Mucosa of stomach (tissue), 1 donor: Measurements from ENCODE around the gene RPL7A.
"Not testable (repeated sequence)": the region's sequence is repeated elsewhere in the genome, so short reads cannot be mapped to it uniquely, and the experiment has no call there.

Source experiments
- H3K27me3 ChIP-seq: one replicate; pipeline ENCODE4 v1.7.0; 2013; ENCODE audit warnings: mild to moderate bottlenecking, low read length; ENCODE audit not compliant: control insufficient read depth, insufficient read depth
- H3K36me3 ChIP-seq: one replicate; pipeline ENCODE4 v1.7.0; 2013; ENCODE audit warnings: low read length; ENCODE audit not compliant: control insufficient read depth, insufficient read depth
- H3K4me1 ChIP-seq: one replicate; pipeline ENCODE4 v1.7.0; 2013; ENCODE audit warnings: mild to moderate bottlenecking, low read length; ENCODE audit not compliant: control insufficient read depth, insufficient read depth
- H3K4me3 ChIP-seq: one replicate; pipeline ENCODE4 v1.7.0; 2013; ENCODE audit warnings: low read length
- H3K9ac ChIP-seq: one replicate; pipeline ENCODE4 v1.7.0; 2013; ENCODE audit warnings: mild to moderate bottlenecking, low read length, moderate library complexity
- H3K9me3 ChIP-seq: one replicate; pipeline ENCODE4 v1.7.0; 2013; ENCODE audit warnings: mild to moderate bottlenecking, low read length, moderate library complexity; ENCODE audit not compliant: control insufficient read depth
- donor health status: Pancreatic carcinoma.

RPL7A gene

GRCh38 chr9:133367778-133368177 lies 19.8 kb downstream of the RPL7A start:
- H3K9ac ChIP-seq: no peak overlapping the region
- H3K9me3 ChIP-seq: no peaks in the 10 kb centered on the region
- peaks cover 51% of the 10 kb centered on the region for H3K4me1 ChIP-seq
- no peak overlapping the region for H3K4me3 ChIP-seq
- peaks cover 14% of the 10 kb centered on the region for H3K36me3 ChIP-seq
- no peaks in the 10 kb centered on the region for H3K27me3 ChIP-seq

GRCh38 chr9:133368249-133368881 lies 20.3 kb downstream of the RPL7A start:
- Histone ChIP-seq H3K9ac (no peak overlapping the region), H3K36me3 (peaks cover 14% of the 10 kb centered on the region), H3K4me1 (peaks cover 56% of the 10 kb centered on the region), H3K27me3 (no peaks in the 10 kb centered on the region), H3K9me3 (no peaks in the 10 kb centered on the region), H3K4me3 (no peak overlapping the region)

GRCh38 chr9:133369422-133369821 lies 21.4 kb downstream of the RPL7A start:
- Histone ChIP-seq H3K4me3 (no peak overlapping the region), H3K9ac (no peak overlapping the region), H3K36me3 (peaks cover 14% of the 10 kb centered on the region), H3K9me3 (no peaks in the 10 kb centered on the region), H3K27me3 (no peaks in the 10 kb centered on the region), H3K4me1 (peaks cover 56% of the 10 kb centered on the region)

DNA sequence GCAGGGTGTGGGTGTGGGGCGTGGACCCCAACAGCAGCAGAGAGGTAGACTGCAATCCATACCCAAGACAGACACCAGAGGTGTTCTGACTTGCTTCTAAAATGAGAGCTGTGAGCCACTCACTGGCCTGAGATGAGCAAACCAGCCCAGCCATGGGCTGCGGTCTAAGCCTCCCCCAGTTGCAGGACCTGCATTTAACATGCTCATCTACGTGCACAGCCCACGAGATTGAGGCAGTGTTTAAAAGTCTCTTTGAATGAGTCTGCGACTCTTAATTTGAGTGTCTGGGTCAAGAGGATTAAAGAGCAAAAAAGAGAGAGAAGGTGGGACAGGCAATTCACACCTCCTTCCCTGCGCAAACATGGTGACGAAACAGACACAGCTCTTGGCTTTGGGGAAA lies 21.9 kb downstream of the RPL7A start:
- Histone ChIP-seq H3K9ac (no peak overlapping the region), H3K36me3 (peaks cover 12% of the 10 kb centered on the region), H3K4me3 (no peak overlapping the region), H3K4me1 (peaks cover 56% of the 10 kb centered on the region), H3K9me3 (no peaks in the 10 kb centered on the region), H3K27me3 (no peaks in the 10 kb centered on the region)

DNA sequence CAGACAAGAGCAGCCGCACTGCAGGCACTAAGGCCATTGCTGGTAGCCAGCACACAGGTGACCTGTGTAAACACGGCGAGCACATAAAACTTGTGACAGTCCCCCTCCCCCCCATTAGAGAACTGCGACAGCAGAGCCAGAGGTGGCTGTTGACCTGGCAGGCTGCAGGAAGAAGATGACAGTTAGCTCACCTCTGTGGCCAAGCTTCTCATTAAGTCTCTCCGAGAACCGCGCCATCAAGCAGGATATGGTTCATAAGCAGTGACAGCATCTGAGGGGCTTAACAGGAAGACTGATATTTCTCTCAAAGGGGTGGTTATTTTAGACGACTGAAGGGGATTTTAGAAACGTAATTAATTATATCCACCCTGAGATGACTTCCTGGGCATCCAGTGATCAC lies 22.7 kb downstream of the RPL7A start:
- H3K4me1 ChIP-seq: peaks cover 56% of the 10 kb centered on the region
- peak overlapping the region; percentile 16 for H3K9ac ChIP-seq
- H3K36me3 ChIP-seq: peaks cover 7% of the 10 kb centered on the region

GRCh38 chr9:133371261-133371711 lies 23.3 kb downstream of the RPL7A start:
- Histone ChIP-seq H3K27me3 (no peaks in the 10 kb centered on the region), H3K4me1 (peaks cover 56% of the 10 kb centered on the region), H3K9ac (peak overlapping the region; percentile 16), H3K4me3 (no peak overlapping the region), H3K36me3 (peaks cover 5% of the 10 kb centered on the region), H3K9me3 (no peaks in the 10 kb centered on the region)

More for the DNA sequence above, 22.7 kb downstream of the RPL7A start:
- Histone ChIP-seq H3K4me3 (no peak overlapping the region), H3K9me3 (no peaks in the 10 kb centered on the region), H3K27me3 (no peaks in the 10 kb centered on the region)

DNA sequence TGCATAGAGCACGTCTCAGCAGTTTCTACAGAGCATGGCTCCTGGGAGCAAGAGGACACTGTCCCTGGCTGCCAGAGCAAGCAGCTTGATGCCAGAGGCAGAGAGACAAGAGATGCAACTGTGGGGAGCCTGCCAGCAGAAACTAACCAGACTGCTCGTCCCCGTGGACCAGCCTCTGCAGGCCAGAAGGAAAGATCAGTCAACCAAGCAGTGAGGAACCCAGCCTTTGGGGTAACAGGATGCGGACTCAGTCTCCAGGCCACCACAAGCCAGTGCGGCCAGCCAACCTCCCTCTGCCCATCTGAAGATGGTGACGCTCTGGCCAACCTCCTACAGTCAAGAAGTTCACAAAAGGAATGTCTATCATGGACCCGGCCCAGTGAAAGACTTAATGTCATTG lies 24.1 kb downstream of the RPL7A start:
- H3K9ac ChIP-seq: peak overlapping the region; percentile 20
- H3K36me3 ChIP-seq: no peaks in the 10 kb centered on the region
- no peaks in the 10 kb centered on the region for H3K9me3 ChIP-seq
- peaks cover 60% of the 10 kb centered on the region for H3K4me1 ChIP-seq
- H3K4me3 ChIP-seq: no peak overlapping the region
- no peaks in the 10 kb centered on the region for H3K27me3 ChIP-seq

GRCh38 chr9:133374612-133375115 lies 26.6 kb downstream of the RPL7A start:
- Histone ChIP-seq H3K27me3 (no peaks in the 10 kb centered on the region), H3K4me1 (peaks cover 52% of the 10 kb centered on the region), H3K9ac (peak overlapping the region; percentile 91), H3K4me3 (peak overlapping the region; percentile 88), H3K9me3 (no peaks in the 10 kb centered on the region), H3K36me3 (no peaks in the 10 kb centered on the region)

DNA sequence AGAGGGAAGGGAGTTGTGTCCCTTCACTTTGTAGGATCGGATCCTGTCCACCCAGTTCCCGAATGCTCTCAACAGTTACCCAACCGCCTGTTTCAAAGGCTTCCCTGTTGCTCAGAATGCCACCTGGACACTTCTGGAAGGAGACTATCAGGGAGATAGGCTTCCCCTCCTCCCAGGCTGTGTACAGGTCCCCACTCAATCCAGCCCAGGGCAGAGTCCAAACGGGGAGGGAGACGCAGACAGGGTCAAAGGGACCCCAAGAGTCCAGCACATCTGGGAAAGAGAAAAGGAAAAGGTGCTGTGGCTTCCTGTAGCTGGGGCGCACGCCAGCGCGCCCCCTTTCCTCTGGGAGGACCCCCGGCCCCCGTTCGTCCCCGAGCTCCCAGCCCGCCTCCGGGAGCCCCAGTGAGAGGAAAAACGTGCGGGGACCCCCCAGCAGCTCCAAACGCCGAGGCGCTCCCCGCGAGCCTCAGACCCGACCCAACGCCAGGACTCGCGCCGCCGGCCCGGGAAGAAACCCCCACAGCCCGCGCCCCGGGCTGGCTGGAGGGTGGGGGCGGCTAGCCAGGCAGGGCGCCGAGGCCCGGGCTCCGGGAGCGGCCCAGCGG lies 27.2 kb downstream of the RPL7A start:
- Histone ChIP-seq H3K9ac (peak overlapping the region; percentile 91), H3K4me1 (peaks cover 46% of the 10 kb centered on the region), H3K36me3 (no peaks in the 10 kb centered on the region), H3K9me3 (no peaks in the 10 kb centered on the region), H3K27me3 (no peaks in the 10 kb centered on the region), H3K4me3 (peak overlapping the region; percentile 88)

- no peaks in the 10 kb centered on the region for H3K36me3 ChIP-seq
- H3K4me1 ChIP-seq: peaks cover 39% of the 10 kb centered on the region
These were observed 28.0 kb downstream of the RPL7A start, which contains the start of the genes STKLD1 and SURF4 for GRCh38 chr9:133375724-133376654. Gene STKLD1, plus strand, starts transcription at chr9:133376366. Its CDS starts 108 bp downstream, at chr9:133376474. Gene SURF4, minus strand, starts transcription at chr9:133376060. Its CDS starts 91 bp downstream, at chr9:133375969.

DNA sequence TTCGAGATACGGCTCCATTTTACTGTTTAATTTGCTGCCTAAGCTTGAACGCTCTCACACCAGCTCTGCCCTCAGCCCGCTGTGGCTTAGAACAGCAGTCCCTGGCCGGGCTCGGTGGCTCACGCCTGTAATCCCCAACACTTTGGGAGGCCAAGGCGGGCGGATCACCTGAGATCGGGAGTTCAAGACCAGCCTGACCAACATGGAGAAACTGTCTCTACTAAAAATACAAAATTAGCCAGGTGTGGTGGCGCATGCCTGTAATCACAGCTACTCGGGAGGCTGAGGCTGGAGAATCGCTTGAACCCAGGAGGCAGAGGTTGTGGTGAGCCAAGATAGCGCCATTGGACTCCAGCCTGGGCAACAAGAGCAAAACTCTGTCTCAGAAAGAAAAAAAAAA lies 29.3 kb downstream of the RPL7A start:
- not testable (repeated sequence) for H3K9me3 ChIP-seq, H3K27me3 ChIP-seq, H3K4me3 ChIP-seq, H3K9ac ChIP-seq, H3K36me3 ChIP-seq
- peaks cover 26% of the 10 kb centered on the region for H3K4me1 ChIP-seq

More at GRCh38 chr9:133375724-133376654, 28.0 kb downstream of the RPL7A start, which contains the start of the genes STKLD1 and SURF4:
- H3K4me3 ChIP-seq: peak within 1 kb of the TSS; percentile 88
- no peaks in the 10 kb centered on the region for H3K27me3 ChIP-seq
- no peaks in the 10 kb centered on the region for H3K9me3 ChIP-seq
- peak within 1 kb of the TSS; percentile 91 for H3K9ac ChIP-seq
